Esophagus squamous epithelium (tissue), 4 donors: ENCODE measurements around the gene GNL1. TPM values are rescaled to one million over a fixed set of nuclear protein-coding genes. Genes with fewer than 3 reads are reported as not detected.

Experiments
- small RNA-seq, 4 donors: library from RNA; depleted of rRNA; stranded (forward); fragments of <200 nt; gene quantifications; one replicate each; pipeline ENCODE3, GENCODE V24; 2016
- total RNA-seq, 4 donors: library from RNA; depleted of rRNA; stranded (reverse); fragments of >200 nt; gene quantifications; one replicate each; pipeline ENCODE4 v1.1.0, GENCODE V29; 2016

GNL1 gene
- total RNA-seq, 4 donors from 2014 or later: 12.7 to 37.2 (median 20.5) TPM

Small RNA genes lying within 50 kb of the gene (small RNA-seq; reads per million reads assigned to genes)
- gene MIR877: 2.9 to 9.8 (median 3.4) reads per million in 4 donors

Other genes with a start within 250 kb of the GNL1 start
- 10 to 100 TPM; 11.3 to 16.2 (median 15.1) TPM for gene TRIM39, start 229.6 kb downstream of the GNL1 start, total RNA-seq
- gene RPP21, start 211.3 kb downstream of the GNL1 start, total RNA-seq: 100 to 1,000 TPM in 1 of 4 donors, 10 to 100 TPM in 3; 60.2 to 101 (median 81.7) TPM
- 100 to 1,000 TPM; 263 to 597 (median 356) TPM for gene HLA-E, start 67.0 kb downstream of the GNL1 start, total RNA-seq
- gene PRR3, start 806 bp upstream of the GNL1 start, total RNA-seq: 10 to 100 TPM in 1 of 4 donors, 1 to 10 TPM in 3; 3.2 to 11.6 (median 5.8) TPM
- 10 to 100 TPM; 31.0 to 42.3 (median 36.0) TPM for gene ABCF1, start 15.0 kb upstream of the GNL1 start, total RNA-seq
- gene PPP1R10, start 60.8 kb upstream of the GNL1 start, total RNA-seq: 10 to 100 TPM; 24.2 to 32.6 (median 25.9) TPM
- gene MRPS18B, start 61.4 kb upstream of the GNL1 start, total RNA-seq: 10 to 100 TPM; 31.0 to 56.3 (median 40.6) TPM
- gene ATAT1, start 70.4 kb upstream of the GNL1 start, total RNA-seq: 1 to 10 TPM; 5.0 to 6.7 (median 6.3) TPM
- gene C6orf136, start 90.6 kb upstream of the GNL1 start, total RNA-seq: 10 to 100 TPM in 3 of 4 donors, 1 to 10 TPM in 1; 8.3 to 17.5 (median 12.7) TPM
- gene DHX16, start 116.5 kb upstream of the GNL1 start, total RNA-seq: 10 to 100 TPM; 11.4 to 26.6 (median 24.4) TPM
- gene PPP1R18, start 130.2 kb upstream of the GNL1 start, total RNA-seq: 10 to 100 TPM in 3 of 4 donors, 1 to 10 TPM in 1; 9.8 to 22.2 (median 17.4) TPM
- gene NRM, start 134.5 kb upstream of the GNL1 start, total RNA-seq: 1 to 10 TPM; 3.8 to 7.4 (median 6.7) TPM
- gene MDC1, start 160.8 kb upstream of the GNL1 start, total RNA-seq: 1 to 10 TPM; 2.4 to 7.4 (median 7.0) TPM
- 100 to 1,000 TPM; 151 to 351 (median 255) TPM for gene TUBB, start 163.9 kb upstream of the GNL1 start, total RNA-seq
- gene FLOT1, start 186.2 kb upstream of the GNL1 start, total RNA-seq: 10 to 100 TPM; 46.7 to 88.8 (median 64.4) TPM
- gene IER3, start 188.1 kb upstream of the GNL1 start, total RNA-seq: 10 to 100 TPM; 41.4 to 87.9 (median 66.0) TPM